ENCODE data around the gene DSTN.
"Not testable (repeated sequence)": the region's sequence is repeated elsewhere in the genome, so short reads cannot be mapped to it uniquely, and the experiment has no call there.

Gene DSTN

GRCh38 chr20:17651760-17652388 lies 82.0 kb downstream of the DSTN start:
- no peak for DNase-seq

- DNase-seq, result no peak
Observed at GRCh38 chr20:17652411-17652810, 82.5 kb downstream of the DSTN start.

GRCh38 chr20:17653835-17654648 lies 84.2 kb downstream of the DSTN start:
- DNase-seq, result no peak

GRCh38 chr20:17654649-17655285 lies 84.9 kb downstream of the DSTN start:
- no peak for DNase-seq

GRCh38 chr20:17655286-17655651 lies 85.4 kb downstream of the DSTN start:
- DNase-seq, result no peak

- no peak for DNase-seq
Observed at GRCh38 chr20:17655865-17656479, 86.1 kb downstream of the DSTN start.

GRCh38 chr20:17657079-17657825 lies 87.4 kb downstream of the DSTN start:
- DNase-seq, result no peak

- no peak for DNase-seq
Observed at GRCh38 chr20:17657898-17658647, 88.2 kb downstream of the DSTN start.

GRCh38 chr20:17658648-17658993 lies 88.7 kb downstream of the DSTN start:
- no peak for DNase-seq

GRCh38 chr20:17659344-17659743 lies 89.5 kb downstream of the DSTN start:
- DNase-seq, result not testable (repeated sequence)

Measured in T-helper 2 cell (primary cell).